HG03565 (cell line): Measurements from ENCODE around the gene HS3ST4.
A peak's percentile ranks its signal among the peaks of the same experiment; 100 is the strongest.
"Not testable (repeated sequence)": the region's sequence is repeated elsewhere in the genome, so short reads cannot be mapped to it uniquely, and the experiment has no call there.

Experiments
- ATAC-seq: cut with Tn5 transposase; IDR thresholded peaks from one replicate; pipeline ENCODE4 v1.9.1; 2021; ENCODE audit warnings: mild to moderate bottlenecking, moderate library complexity; ENCODE audit not compliant: unreplicated experiment

Gene HS3ST4

DNA sequence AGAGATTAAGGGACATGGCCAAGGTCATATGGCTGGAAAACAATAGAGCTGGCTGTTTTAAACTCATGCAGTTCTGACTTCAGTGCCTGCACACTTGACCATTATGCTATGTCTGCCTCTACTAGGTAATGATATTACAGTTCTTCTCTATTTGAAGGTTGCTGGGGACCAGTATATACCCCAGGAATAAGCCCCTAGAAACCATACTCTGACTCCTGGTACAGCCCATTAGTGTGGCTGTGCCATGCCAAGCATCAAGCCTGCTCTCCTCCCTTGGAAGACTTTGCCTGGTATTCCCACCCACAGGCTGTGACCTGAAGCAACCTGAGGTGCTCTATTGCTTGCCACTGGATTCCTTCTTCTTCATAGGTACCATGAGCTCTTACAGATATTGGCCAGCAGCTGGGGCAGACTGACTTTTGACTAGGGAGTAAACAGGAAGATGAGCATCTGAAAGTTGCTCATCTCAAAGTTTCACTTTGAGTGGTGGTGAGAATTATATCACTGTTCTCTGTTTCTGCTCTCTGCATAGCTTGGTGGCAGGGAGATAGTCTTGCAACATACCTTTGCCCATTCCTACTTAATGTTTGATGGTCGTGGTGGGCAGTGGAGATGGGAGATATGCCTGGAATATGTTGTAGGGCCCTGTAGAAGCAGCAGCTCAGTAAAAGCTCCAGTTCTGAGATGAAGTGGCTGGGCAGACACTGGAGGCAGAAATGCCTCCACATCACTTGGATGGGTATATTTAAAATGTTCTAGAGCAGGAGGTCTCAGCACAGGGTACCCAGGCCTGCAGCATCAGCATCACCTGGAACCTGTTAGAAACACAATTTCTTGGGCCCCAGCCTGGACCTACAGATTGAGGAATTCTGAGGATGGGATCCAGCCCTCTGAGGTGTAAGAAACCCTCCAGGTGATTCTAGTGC is 274.7 kb downstream of the HS3ST4 start:
- ATAC-seq, result peak; percentile 96

DNA sequence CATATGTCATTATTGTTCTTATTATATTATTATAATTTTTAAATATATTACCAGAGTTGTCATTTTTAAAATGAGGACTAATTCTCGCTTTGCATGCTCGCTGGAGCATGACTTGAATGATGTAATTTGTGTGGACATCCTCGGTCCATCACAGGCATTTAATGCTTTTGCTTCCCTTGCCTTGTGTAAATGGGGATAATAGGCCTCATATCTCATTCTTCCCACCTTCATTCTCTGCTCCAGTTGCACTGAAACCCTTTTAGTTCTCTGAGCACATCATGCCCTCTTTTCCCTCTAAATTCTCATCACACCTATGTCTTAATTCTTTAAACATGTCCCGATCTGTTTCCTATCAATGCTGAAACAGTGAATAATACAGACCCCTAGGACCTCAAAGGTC is 285.4 kb downstream of the HS3ST4 start:
- ATAC-seq, result no peak

DNA sequence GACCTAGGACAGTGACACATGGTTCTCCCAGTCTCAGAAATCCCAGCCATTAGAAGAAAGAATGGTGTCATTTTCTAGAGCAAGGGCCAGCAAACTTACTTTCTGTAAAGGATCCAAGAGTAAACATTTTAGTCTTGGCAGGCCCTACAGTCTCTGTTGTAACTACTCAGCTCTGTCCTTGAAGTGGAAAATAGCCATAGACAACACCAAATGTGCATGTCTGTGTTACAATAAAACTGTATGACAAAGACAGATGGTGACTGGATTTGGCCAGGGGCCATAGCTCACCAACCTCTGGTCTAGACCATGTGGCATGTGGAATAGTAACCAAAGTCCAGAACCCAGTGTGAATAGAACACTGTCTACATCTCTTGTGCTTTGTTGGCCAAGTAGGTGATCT is 286.5 kb downstream of the HS3ST4 start:
- no peak for ATAC-seq

DNA sequence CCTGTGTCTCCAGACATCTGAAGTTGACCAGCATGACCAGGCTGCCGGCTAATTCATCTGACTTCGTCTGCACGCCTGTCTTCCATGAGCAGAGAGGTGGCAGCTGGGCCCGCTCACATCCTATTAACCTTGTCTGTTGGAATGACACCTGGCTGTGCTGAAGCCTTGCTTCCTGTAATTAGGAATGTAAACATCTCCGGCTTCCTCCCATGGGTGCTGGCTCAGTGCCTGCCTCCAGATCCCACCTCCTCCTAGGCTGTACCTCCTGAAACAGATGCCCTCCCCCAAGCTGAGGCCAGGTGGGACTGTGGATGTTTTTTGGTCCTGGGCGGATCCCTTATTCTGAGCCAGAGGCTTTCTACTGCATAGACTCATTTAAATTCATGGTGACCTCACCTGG is 296.3 kb downstream of the HS3ST4 start:
- ATAC-seq, result no peak

DNA sequence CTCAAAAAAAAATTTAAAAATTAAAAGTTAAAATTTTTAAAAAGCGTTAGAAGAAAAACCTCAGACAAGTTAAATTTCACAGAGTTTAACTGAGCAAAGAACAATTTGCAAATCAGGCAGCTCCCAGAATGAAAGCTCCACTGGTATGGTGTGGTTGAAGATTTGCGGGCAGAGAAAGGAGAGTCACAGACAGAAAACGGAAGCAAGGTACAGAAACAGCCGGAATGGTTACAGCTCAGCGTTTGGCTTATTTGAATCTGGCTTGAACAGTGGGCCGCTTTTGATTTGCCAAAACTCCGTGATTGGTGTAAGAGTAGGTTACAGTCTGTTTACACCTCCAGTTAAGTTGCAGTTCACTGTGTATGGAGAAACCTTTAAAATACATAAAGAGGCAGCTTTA is 297.1 kb downstream of the HS3ST4 start:
- ATAC-seq, result no peak

DNA sequence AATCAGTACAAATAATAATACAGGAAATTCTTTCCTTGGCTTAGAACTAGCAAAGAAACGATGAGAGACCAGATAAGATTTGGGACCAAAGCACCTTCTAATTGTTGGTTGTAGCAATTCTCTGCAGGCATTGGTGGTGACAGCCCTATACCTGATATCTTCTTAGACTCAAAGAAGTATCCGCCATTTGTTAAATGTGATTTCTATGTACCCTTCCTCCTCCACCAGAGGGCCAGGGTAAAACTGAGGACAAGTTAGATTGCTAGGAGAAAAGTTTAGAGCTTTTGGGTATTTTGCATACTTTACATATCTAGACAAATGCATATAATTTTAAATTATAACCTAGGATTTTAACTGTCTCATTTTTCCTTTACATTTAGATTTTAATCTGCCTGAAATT is 304.3 kb downstream of the HS3ST4 start:
- ATAC-seq, result no peak

DNA sequence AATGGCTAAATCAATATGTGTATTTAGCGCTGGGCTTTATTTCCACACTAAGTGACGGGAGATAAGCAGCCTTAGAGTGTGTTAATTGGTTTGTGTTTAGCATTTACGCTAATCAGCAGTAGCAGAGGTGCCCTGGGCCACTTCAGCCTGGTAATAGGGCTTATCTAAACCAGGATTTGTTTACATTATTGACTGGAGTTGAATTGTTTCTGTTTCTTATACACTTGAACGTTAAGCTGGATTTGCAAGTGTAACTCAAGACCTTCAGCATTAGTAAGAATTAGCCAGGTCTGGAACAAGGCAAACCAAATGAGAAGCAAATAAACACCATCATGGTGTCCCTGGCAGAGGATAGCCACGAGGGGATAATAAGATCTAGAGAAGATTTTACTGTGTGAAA is 313.6 kb downstream of the HS3ST4 start:
- no peak for ATAC-seq

DNA sequence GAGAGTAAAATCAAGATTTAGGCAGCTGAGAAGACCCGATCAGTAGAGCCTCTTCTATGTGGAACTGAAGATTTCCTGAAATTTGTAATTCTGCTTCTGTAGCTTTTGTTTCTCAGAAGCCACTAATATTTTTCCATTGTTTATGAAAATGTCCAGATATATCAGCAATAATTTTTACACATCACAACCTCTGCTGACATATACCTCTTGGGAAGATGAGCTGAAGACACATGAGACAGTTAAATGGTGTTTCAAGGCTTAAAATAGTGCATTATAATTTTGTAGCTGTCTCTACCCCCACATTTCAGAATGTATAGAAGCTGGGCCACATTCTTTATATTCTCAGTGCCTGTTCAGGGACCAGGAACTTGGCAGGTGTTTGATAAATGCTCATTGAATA is 320.6 kb downstream of the HS3ST4 start:
- ATAC-seq, result no peak

DNA sequence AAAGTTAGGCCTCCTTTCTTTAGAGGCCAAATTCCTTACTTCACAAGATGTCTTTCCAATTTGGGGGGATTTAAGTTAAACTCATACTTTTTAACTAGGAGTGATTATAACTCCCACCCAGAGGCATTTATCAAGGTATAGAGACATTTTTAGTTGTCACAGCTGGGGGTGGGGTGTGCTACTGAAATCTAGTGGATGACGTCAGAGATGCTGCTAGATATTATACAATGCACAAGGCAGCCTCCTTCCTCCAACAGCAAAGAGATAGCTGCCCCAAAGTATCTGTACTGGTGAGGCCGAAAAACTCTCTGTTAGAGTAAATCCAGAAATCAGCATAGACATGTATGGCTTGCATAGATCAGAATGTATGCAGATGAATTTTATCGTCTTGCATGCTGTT is 324.0 kb downstream of the HS3ST4 start:
- ATAC-seq, result no peak

DNA sequence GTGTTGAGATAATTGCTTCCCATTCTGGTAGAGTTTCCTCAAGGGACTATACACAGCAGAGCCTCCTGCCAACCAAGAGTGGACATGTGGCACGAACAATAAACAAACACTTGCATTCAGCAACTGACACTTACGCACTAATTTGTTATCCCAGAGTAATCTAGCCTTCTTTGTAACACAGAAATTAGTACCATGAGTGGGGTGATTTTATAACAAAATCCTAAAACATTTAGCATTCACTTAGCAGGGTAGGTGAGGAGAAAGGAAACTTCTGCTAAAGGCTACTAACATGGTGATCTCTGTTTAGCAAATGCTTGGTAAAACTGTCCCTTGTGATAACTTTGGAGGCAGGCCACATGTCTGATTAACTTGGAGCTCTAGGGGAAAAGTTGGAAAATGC is 325.2 kb downstream of the HS3ST4 start:
- no peak for ATAC-seq

DNA sequence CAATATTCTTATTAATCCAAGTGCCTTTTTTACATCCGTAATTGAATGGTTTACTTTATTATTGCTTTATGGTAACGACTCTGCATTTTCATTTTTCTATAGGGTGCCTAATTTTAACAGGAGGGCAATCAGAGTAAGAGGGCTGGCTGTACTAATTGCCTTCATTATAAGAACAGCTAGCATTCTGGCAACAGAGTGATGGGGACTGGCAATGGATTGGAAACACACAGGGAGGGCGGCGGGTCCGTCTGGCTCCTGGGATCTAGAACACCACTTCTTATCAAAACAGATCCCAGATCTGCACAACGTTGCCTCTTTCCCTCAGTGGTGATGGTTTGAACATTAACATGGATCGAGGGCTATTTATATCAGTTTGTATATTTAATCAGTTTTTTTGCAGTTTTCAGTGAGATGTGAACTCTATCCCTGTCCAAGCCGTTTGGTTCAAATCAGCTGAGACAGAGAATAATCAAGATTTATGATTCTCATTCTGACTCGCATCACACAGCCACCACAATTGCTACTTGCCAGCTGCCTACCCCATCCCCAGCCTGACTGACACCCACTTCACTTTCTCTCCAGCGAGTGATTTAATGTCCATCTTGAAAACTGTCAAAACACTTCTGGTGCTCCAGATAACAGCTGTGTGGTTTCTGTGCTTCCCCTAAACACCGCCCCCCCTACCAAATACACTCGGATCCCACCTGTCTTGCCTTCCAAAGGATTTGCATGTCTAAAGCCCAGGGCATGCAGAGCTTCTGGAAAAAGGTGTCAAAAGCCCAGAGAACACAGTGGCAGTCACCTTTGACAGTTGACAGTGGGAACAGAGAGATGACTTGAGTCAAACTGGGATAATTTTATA is 327.9 kb downstream of the HS3ST4 start:
- no peak for ATAC-seq

DNA sequence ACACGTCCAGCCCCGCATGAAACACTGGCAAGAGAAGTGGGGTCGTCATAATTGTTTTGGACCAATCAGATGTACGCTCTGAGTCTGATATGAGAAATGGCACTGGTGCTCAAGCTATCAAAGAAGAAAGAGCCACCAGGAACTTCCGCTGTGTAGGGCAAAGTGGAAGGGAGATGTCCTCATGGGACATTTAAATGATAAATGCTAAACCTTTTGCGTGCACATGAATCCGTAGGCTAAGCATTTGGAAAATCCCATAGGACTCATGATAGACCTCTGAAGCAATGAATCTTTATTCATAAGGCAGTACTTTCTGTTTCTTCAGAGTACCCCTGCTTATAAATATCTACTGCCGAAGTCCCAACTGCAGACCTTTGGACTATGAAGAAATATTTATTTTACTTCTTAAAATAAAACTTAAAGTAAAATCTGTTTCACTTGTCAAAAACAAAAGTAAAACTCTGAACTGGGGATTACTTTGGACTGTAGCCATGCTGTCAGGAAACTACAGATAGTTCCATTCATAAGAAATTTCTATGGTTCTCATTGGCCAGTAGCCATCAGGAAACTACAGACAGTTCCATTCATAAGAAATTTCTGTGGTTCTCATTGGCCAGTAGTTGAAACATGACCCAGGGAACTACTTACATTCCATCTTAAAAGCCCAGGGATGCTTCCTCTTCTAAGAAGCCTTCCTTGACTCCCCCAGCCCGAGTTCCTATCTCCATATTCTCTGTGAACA is 335.1 kb downstream of the HS3ST4 start:
- no peak for ATAC-seq

DNA sequence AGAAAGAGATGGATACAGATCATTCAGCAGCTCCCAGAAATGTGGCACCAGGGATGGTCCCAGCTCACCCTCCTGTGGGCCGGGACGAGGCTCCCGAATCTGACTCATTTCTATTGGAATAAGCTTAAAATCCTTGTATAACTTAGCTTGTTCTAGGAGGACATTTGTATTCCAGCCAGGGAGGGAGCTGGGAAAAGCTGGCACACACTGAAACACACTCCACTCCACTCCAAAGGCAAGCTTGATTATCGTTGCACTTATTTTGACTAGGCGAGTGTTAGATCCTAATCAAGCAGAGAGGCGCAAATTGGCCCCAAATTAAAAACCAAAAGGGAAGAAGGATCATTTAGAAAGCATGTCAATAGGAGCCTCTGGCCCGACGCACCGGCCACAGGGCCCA is 339.5 kb downstream of the HS3ST4 start:
- no peak for ATAC-seq

DNA sequence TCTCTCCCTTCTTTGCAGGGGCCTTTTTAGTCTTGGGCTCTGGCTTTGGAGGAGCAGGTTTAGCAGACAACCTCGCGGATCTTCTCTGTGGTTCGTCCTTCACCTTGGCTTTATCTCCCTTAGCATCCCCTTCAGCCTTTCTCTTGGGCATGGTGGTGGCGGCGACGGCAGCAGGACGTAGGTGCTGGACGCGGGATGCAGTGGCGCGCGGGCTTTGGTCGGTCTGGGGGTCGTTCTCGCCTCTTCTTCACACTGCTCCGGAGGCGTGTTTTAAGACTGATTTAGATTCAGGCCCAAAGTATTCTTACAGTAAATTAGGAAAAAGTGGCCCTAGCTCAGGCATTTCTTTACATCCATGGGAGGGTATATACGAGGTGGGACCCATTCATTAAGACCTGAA is 340.9 kb downstream of the HS3ST4 start:
- not testable (repeated sequence) for ATAC-seq

DNA sequence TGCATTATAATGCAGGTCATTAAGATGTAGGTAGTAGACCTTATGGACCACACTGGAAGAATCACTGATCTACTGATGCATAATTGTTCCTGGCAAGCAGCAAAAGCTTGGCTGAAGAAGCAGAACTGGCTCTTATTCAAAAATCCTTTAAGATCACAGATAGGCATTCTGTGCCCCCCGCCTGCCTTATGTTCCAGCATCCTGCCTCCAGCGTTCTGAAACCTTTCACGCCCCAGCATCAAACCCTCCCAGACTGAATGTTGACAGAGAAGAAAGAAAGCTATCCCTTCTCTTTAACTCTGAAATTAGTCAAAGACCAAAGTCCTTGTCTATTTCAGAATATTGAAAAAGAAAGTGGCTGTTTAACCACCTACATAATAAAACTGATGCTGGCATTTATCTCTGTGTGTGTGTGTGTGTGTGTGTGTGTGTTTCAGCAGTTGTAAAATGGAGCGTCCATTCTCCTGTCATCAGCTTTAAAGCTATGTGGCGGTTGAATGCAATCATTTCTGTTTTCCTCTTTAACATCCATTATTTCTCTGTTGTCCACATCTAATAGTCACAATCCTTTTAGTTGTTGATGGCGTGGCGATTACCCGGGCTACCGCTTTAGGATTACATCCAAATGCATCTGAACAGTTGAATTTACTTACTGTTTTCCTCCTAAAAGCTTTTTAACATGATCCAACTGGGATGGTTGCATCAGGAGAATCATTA is 350.4 kb downstream of the HS3ST4 start:
- ATAC-seq, result no peak

DNA sequence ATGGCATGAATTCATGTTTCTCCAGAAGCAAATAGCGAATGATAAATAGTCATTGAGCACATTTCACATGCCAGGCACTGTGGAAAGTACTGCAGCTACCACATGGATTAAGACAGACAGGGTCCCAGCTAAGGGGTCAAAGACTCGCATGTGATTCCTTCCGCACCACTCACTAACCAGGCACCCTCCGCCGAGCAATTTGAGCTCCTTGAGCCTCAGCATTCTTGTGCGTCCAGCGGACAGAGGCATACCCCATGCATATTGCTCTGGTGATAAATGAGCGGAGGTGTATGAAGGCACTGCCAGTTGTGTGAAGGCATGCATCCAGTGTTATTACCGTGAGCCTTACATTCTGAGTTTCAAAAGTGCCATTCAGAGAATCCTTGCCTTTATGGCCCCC is 358.7 kb downstream of the HS3ST4 start:
- no peak for ATAC-seq

DNA sequence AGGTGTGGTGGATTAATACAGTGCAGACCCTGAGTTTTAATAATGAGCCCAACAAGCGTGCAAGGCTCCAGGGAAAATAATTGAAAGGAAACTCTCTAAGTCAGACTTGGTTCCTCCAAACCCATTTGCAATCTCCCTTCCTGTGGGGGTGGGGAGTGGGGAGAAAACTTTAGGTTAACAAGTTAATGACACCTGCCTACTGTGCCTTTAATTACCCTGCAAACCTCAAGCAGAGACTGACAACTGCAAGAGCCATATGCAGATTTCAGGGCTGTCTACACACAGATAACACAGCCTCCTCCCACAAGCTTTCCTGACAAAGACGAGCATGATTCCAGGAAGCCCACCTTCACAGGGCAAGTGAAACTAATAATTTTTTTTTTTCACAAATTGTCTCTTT is 359.3 kb downstream of the HS3ST4 start:
- no peak for ATAC-seq

DNA sequence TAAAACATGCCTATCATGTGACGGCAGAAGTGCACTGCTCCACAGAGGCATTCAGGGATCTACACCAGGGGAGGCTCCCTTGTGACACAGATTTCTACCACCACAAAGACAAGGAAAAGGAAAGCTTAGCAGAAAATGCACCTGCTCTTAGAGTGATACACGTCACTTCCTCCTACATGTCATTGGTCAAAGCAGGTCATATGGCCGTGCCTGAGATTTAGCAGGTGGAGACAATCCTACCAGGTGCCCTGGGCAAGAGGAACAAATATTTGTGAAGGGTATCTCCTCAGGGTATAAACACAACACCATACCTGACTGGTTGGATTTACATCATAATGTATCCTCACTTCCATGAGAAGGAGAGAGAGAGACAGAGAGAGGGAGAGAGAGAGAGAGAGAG is 362.1 kb downstream of the HS3ST4 start:
- ATAC-seq, result no peak

DNA sequence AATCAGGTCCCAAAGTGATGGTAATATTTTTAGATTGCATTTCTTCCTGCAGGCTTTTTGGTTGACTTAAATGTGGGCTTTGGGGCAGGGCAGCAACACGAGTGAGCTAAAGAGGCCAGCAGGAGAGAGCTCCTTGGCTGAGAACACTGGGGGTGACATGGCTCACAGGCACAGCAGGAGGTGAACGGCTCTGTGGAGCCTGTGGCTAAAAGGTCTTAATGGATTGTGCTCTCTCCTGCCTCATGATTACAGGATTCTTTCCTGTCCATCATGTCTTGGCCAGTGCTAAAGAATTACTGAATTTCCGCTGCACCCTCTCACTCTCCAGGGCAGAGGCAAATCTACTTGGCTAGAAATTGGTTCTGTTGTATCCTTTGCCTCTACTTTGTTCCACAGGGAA is 366.6 kb downstream of the HS3ST4 start:
- ATAC-seq, result no peak

DNA sequence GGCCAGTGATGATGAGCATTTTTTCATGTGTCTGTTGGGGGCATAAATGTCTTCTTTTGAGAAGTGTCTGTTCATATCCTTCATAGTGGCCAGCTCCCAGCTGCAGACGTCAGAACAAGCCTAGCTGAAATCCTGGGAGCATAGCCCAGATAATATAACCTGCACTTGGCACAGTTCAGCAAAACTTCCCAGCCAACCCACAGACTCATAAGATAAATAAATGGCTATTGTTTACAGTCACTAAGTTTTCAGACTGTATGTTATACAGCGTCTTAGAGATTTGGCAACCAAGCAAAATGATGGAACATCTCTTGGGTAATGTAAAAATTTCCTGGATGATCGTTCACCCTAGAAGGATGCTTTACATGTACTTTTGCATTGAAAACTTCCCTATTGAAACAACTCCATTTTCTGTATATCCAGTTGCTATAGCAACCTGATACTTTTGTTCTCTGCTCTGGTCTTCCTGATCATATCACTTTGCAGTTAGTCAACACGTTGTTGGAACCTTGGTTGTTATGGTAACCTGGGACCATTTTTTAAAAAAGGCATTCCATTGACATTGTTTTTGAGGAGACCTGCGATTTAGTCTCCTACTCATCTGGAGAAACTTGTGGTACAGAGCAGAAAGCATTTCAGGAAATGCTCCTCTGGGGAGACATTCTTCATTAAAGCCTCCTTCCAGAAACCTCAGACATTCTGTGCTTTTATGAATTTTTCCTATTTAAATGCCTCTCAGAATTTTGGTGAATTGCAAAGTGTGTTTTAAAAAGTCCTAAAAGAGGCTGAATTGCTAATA is 378.7 kb downstream of the HS3ST4 start:
- no peak for ATAC-seq
